SU-DHL-6 (cell line): ENCODE measurements around the gene SUPT6H.
A peak's percentile ranks its signal among the peaks of the same experiment; 100 is the strongest.

ENCODE experiments used
- H2AFZ ChIP-seq: fragments of 200-600 bp; sonication (generic); 2 replicates; pipeline ENCODE4 v1.6.1; 2014; ENCODE audit warnings: low read depth, mild to moderate bottlenecking, moderate library complexity, mixed read lengths, antibody characterized with exemption, low read length; ENCODE audit not compliant: severe bottlenecking
- H3F3A ChIP-seq: fragments of 200-600 bp; shearing (Covaris generic); 2 replicates; pipeline ENCODE4 v1.6.0; 2016; ENCODE audit warnings: antibody characterized with exemption, mild to moderate bottlenecking; ENCODE audit not compliant: insufficient read depth
- H3K27ac ChIP-seq: fragments of 200-600 bp; sonication (generic); 2 replicates; pipeline ENCODE4 v1.5.1; 2016; ENCODE audit warnings: low read depth, mild to moderate bottlenecking, low read length, moderate library complexity, mixed read lengths
- H3K27me3 ChIP-seq: fragments of 200-600 bp; sonication (generic), shearing (Covaris generic); 2 replicates; pipeline ENCODE4 v1.6.0; 2014; ENCODE audit warnings: mild to moderate bottlenecking, low read length
- H3K36me3 ChIP-seq: fragments of 200-600 bp; sonication (generic); 2 replicates; pipeline ENCODE4 v1.6.1; 2014; ENCODE audit warnings: mild to moderate bottlenecking, low read length, mixed read lengths
- H3K4me2 ChIP-seq: fragments of 300-600, 200-600 bp; shearing (Covaris generic), sonication (generic); 2 replicates; pipeline ENCODE4 v1.6.0; 2014; ENCODE audit warnings: low read length, low read depth, mild to moderate bottlenecking; ENCODE audit not compliant: poor library complexity, severe bottlenecking
- H3K4me3 ChIP-seq: fragments of 200-600 bp; sonication (generic); 2 replicates; pipeline ENCODE4 v1.5.1; 2014; ENCODE audit warnings: antibody characterized with exemption, low read length, mild to moderate bottlenecking, mixed read lengths; ENCODE audit not compliant: insufficient read depth, poor library complexity, severe bottlenecking
- H3K79me2 ChIP-seq: fragments of 200-600 bp; sonication (generic); 2 replicates; pipeline ENCODE4 v1.6.1; 2014; ENCODE audit warnings: mild to moderate bottlenecking, low read length, moderate library complexity; ENCODE audit not compliant: insufficient read depth
- H3K9ac ChIP-seq: fragments of 200-600 bp; sonication (generic); 2 replicates; pipeline ENCODE4 v1.7.0; 2014; ENCODE audit warnings: mild to moderate bottlenecking, low read length
- H3K9me2 ChIP-seq: fragments of 200-600 bp; sonication (generic); replicated peaks from 2 replicates; pipeline ENCODE4 v1.6.1; 2014; ENCODE audit warnings: low read length; ENCODE audit not compliant: insufficient read depth
- H3K9me3 ChIP-seq: fragments of 200-600 bp; sonication (generic); 2 replicates; pipeline ENCODE4 v1.6.1; 2014; ENCODE audit warnings: low read length, mixed read lengths; ENCODE audit not compliant: insufficient read depth
- H4K20me1 ChIP-seq: fragments of 200-600 bp; sonication (generic); 2 replicates; pipeline ENCODE4 v1.6.1; 2014; ENCODE audit warnings: low read depth, mild to moderate bottlenecking, antibody characterized with exemption, low read length, moderate library complexity, mixed read lengths
- CTCF ChIP-seq: fragments of 200-600 bp; sonication (generic); IDR thresholded peaks from one replicate; pipeline ENCODE4 v1.5.1; 2017; ENCODE audit warnings: antibody characterized with exemption, mild to moderate bottlenecking, low read length, moderate library complexity; ENCODE audit not compliant: insufficient read depth, poor library complexity, severe bottlenecking
- EZH2phosphoT487 ChIP-seq: fragments of 200-600 bp; sonication (generic), shearing (Covaris generic); conservative IDR thresholded peaks from 2 replicates; pipeline ENCODE4 v1.6.1; 2018; ENCODE audit warnings: mild to moderate bottlenecking, antibody characterized with exemption, low read length, moderate library complexity, mixed read lengths

The SUPT6H gene

GRCh38 chr17:28726226-28726626, 64.2 kb downstream of the SUPT6H start, which contains the start of gene TLCD1:
Gene TLCD1, minus strand, starts transcription at chr17:28726233. Its CDS starts 136 bp downstream, at chr17:28726097.
- TF ChIP-seq CTCF (no peak), EZH2phosphoT487 (no peak)
- Histone ChIP-seq H3K36me3 (peaks cover 16% of the 10 kb centered on the region), H3K9me3 (no peaks in the 10 kb centered on the region), H3K27me3 (no peaks in the 10 kb centered on the region), H4K20me1 (0 out of 2 replicates have a peak, but pooled peaks cover 4% of the 10 kb centered on the region), H3K79me2 (peaks cover 34% of the 10 kb centered on the region), H2AFZ (peak within 1 kb of the TSS; percentile 22), H3K27ac (peak within 1 kb of the TSS; percentile 100), H3F3A (peaks cover 72% of the 10 kb centered on the region), H3K4me2 (peak within 1 kb of the TSS; percentile 97), H3K9me2 (no peaks in the 10 kb centered on the region), H3K4me3 (peak within 1 kb of the TSS; percentile 60), H3K9ac (peak within 1 kb of the TSS; percentile 82)

- Histone ChIP-seq H3K27me3 (no peaks in the 10 kb centered on the region), H3K9me3 (no peaks in the 10 kb centered on the region), H3K9ac (peak overlapping the region; percentile 82), H2AFZ (peak overlapping the region; percentile 22), H3K79me2 (peaks cover 27% of the 10 kb centered on the region), H3K9me2 (no peaks in the 10 kb centered on the region), H3K27ac (peak overlapping the region; percentile 100), H3F3A (peaks cover 66% of the 10 kb centered on the region), H3K4me3 (peak overlapping the region; percentile 57), H3K36me3 (peaks cover 11% of the 10 kb centered on the region), H3K4me2 (peak overlapping the region; percentile 96), H4K20me1 (no peaks in the 10 kb centered on the region)
- TF ChIP-seq EZH2phosphoT487: no peak
- TF ChIP-seq CTCF: peak; percentile 98
Measured at GRCh38 chr17:28726627-28727491, 64.9 kb downstream of the SUPT6H start.

- Histone ChIP-seq H3K9me3 (no peaks in the 10 kb centered on the region), H3K9me2 (no peaks in the 10 kb centered on the region), H3K4me2 (peak within 1 kb of the TSS; percentile 96), H3F3A (peaks cover 55% of the 10 kb centered on the region), H3K27me3 (no peaks in the 10 kb centered on the region), H3K4me3 (peak within 1 kb of the TSS; percentile 57), H2AFZ (peak within 1 kb of the TSS; percentile 39), H3K9ac (peak within 1 kb of the TSS; percentile 82), H4K20me1 (no peaks in the 10 kb centered on the region), H3K36me3 (0 out of 2 replicates have a peak, but pooled peaks cover 1% of the 10 kb centered on the region), H3K79me2 (peaks cover 14% of the 10 kb centered on the region; the same call in 1 of the 2 replicates), H3K27ac (peak within 1 kb of the TSS; percentile 100)
- TF ChIP-seq CTCF (no peak), EZH2phosphoT487 (no peak)
Measured at GRCh38 chr17:28728364-28729200, 66.6 kb downstream of the SUPT6H start, which contains the start of gene NEK8. Gene NEK8, plus strand, starts transcription at chr17:28728788. Its CDS starts 26 bp downstream, at chr17:28728814.
